Endothelial cell of umbilical vein (primary cell): ENCODE data around the gene KATNAL1.

Experiments
- MYC ChIP-seq: IDR thresholded peaks from one replicate; pipeline ENCODE4 v1.6.1; 2011; ENCODE audit warnings: mild to moderate bottlenecking, low read depth, low read length
- POLR2A ChIP-seq: IDR thresholded peaks from 2 replicates; pipeline ENCODE4 v1.6.1; 2012; ENCODE audit warnings: low read depth, mild to moderate bottlenecking, control low read depth, low read length
- POLR2AphosphoS5 ChIP-seq: IDR thresholded peaks from 2 replicates; pipeline ENCODE4 v1.6.1; 2012; ENCODE audit warnings: low read depth, mild to moderate bottlenecking, control low read depth, low read length, moderate library complexity; ENCODE audit not compliant: insufficient read depth
- TF ChIP-seq, protein P1 (sequence below), 2 donors: IDR thresholded peaks; 1 replicate in 1 of 2; 2 replicates in 1 of 2; pipeline ENCODE4 v1.5.1; 2011; ENCODE audit warnings: low read length in 2 of 2, mild to moderate bottlenecking in 2 of 2, moderate library complexity in 2 of 2, control low read depth in 1 of 2, inconsistent platforms in 1 of 2, low read depth in 1 of 2; ENCODE audit not compliant: insufficient read depth in 1 of 2; ENCODE audit errors: extremely low read depth in 1 of 2
- TF ChIP-seq, protein P2 (sequence below): IDR thresholded peaks from 2 replicates; pipeline ENCODE4 v1.6.1; 2011; ENCODE audit not compliant: insufficient read depth, insufficient read length

DNA sequence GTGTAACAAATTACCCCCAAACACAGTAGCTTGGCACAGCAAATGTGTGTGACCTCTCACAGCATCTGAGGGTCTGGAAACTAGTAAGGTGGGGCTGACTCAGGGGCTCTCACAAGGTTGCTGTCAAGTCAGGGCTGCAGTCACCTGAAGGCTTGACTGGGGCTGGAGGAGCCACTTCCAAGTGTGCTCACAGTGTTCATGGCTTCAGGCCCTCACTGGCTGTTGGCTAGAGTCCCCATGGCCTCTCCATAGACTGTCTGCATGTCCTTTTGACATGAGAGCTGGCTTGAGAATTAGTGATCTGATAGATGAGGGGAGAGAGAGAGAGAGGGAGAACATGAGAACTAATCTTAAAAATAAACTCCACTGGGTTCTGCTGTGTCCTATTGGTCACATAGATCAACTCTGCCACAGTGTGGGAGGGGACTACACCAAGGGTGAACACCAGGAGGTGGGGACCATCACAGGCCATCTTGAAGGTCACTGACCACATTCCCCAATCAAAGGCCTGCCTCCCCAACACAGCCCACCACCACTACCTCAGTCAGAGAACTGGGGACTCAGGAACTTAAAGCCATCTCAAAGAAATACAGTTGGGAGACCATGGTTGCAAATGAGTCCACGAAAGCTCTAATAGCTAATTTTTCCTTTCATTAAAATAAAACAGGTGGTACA, 38.2 kb upstream of the KATNAL1 start:
- no peak for TF ChIP-seq POLR2A
- TF ChIP-seq, protein P1, sequence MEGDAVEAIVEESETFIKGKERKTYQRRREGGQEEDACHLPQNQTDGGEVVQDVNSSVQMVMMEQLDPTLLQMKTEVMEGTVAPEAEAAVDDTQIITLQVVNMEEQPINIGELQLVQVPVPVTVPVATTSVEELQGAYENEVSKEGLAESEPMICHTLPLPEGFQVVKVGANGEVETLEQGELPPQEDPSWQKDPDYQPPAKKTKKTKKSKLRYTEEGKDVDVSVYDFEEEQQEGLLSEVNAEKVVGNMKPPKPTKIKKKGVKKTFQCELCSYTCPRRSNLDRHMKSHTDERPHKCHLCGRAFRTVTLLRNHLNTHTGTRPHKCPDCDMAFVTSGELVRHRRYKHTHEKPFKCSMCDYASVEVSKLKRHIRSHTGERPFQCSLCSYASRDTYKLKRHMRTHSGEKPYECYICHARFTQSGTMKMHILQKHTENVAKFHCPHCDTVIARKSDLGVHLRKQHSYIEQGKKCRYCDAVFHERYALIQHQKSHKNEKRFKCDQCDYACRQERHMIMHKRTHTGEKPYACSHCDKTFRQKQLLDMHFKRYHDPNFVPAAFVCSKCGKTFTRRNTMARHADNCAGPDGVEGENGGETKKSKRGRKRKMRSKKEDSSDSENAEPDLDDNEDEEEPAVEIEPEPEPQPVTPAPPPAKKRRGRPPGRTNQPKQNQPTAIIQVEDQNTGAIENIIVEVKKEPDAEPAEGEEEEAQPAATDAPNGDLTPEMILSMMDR (IDR thresholded peaks at IDR 0.05; ENCODE audit: extremely low read depth in 1 of 2, insufficient read depth in 1 of 2, low read depth in 1 of 2, low read length in 2 of 2) = no peak
- TF ChIP-seq POLR2AphosphoS5 = no peak
- no peak for TF ChIP-seq MYC
- TF ChIP-seq, protein P2, sequence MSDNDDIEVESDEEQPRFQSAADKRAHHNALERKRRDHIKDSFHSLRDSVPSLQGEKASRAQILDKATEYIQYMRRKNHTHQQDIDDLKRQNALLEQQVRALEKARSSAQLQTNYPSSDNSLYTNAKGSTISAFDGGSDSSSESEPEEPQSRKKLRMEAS = no peak
